NB4 (cell line): ENCODE data around the gene ENOX2.

Experiments used
- POLR2A ChIP-seq: IDR thresholded peaks from 2 replicates; pipeline ENCODE4 v1.6.1; 2011; ENCODE audit warnings: mild to moderate bottlenecking; ENCODE audit not compliant: insufficient read length; ENCODE audit errors: extremely low read depth
- TF ChIP-seq, protein P1 (sequence below): IDR thresholded peaks from one replicate; pipeline ENCODE4 v1.5.1; 2012; ENCODE audit warnings: low read depth, low read length

DNA sequence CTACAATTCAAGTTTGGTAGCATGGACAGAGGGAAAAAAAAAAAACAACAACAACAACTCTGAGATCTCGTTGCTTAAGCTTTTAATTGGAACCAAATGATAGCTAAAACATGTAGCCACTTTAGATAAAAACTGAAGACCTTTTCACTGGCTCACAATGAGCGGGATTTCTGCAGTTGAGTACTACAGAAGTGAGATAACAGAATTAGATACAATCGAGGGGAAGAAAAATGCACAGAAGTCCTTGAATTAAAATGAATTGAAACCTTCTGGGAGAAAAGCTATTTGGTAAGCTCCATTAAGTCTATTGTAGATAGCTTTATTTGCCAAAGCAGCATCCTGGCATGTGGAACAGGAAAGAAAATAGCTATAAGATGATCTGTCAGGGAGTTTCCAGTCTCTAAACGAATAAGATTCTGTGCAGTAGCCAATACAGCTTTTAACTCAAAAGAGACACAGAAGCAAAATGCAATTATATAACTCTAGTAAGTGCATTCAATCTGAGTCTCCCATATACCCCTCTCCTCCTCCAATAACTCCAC lies 248.5 kb downstream of the ENOX2 start:
- TF ChIP-seq, protein P1, sequence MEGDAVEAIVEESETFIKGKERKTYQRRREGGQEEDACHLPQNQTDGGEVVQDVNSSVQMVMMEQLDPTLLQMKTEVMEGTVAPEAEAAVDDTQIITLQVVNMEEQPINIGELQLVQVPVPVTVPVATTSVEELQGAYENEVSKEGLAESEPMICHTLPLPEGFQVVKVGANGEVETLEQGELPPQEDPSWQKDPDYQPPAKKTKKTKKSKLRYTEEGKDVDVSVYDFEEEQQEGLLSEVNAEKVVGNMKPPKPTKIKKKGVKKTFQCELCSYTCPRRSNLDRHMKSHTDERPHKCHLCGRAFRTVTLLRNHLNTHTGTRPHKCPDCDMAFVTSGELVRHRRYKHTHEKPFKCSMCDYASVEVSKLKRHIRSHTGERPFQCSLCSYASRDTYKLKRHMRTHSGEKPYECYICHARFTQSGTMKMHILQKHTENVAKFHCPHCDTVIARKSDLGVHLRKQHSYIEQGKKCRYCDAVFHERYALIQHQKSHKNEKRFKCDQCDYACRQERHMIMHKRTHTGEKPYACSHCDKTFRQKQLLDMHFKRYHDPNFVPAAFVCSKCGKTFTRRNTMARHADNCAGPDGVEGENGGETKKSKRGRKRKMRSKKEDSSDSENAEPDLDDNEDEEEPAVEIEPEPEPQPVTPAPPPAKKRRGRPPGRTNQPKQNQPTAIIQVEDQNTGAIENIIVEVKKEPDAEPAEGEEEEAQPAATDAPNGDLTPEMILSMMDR: no peak
- no peak for TF ChIP-seq POLR2A
